Spleen (tissue), 11 donors: ENCODE data around the gene DSG4. TPM values are rescaled to one million over a fixed set of nuclear protein-coding genes. Genes with fewer than 3 reads are reported as not detected.

Source experiments
- DNase-seq: peaks from one replicate; pipeline ENCODE4 v3.0.0-alpha.2; 2020
- H3K27ac ChIP-seq, 8 donors: fragments of 200-600 bp; sonication (generic) in 7 of 8; 1 replicate in 4 of 8; 2 replicates in 4 of 8; pipeline versions ENCODE4 v1.5.0 to v1.8.0; 2016 to 2021; ENCODE audit warnings: inconsistent platforms in 4 of 8, mild to moderate bottlenecking in 4 of 8, moderate library complexity in 1 of 8
- H3K27me3 ChIP-seq, 7 donors: fragments of 200-600 bp; sonication (generic) in 6 of 7; replicated peaks in 1 of 7; 1 replicate in 4 of 7; 2 replicates in 3 of 7; pipeline versions ENCODE4 v1.5.0 to v1.8.0; 2016 to 2021; ENCODE audit warnings: inconsistent platforms in 3 of 7, mild to moderate bottlenecking in 1 of 7
- H3K36me3 ChIP-seq, 6 donors: fragments of 200-600 bp; sonication (generic) in 5 of 6; 1 replicate in 4 of 6; 2 replicates in 2 of 6; pipeline versions ENCODE4 v1.5.0 to v1.8.0; 2016 to 2021; ENCODE audit warnings: inconsistent platforms in 2 of 6
- H3K4me1 ChIP-seq, 6 donors: fragments of 200-600 bp; sonication (generic) in 5 of 6; 1 replicate in 3 of 6; 2 replicates in 3 of 6; pipeline versions ENCODE4 v1.5.0 to v1.8.0; 2016 to 2021; ENCODE audit warnings: inconsistent platforms in 3 of 6
- H3K4me3 ChIP-seq, 8 donors: fragments of 200-600 bp; sonication (generic) in 7 of 8; 1 replicate in 4 of 8; 2 replicates in 4 of 8; pipeline versions ENCODE4 v1.5.0 to v1.8.0; 2016 to 2021; ENCODE audit warnings: inconsistent platforms in 4 of 8, mild to moderate bottlenecking in 4 of 8, moderate library complexity in 2 of 8
- H3K9me3 ChIP-seq, 8 donors: fragments of 200-600 bp; sonication (generic) in 7 of 8; 1 replicate in 4 of 8; 2 replicates in 4 of 8; pipeline versions ENCODE4 v1.5.0 to v1.8.0; 2016 to 2021; ENCODE audit warnings: inconsistent platforms in 4 of 8
- POLR2A ChIP-seq, 3 donors: fragments of 450-650 bp; IDR thresholded peaks; one replicate each; pipeline ENCODE4 v1.5.1; 2017; ENCODE audit warnings: antibody characterized with exemption in 3 of 3, mild to moderate bottlenecking in 1 of 3
- POLR2AphosphoS5 ChIP-seq, 3 donors: sonication (generic); formaldehyde crosslinking; IDR thresholded peaks; one replicate each; pipeline ENCODE4 v1.5.1; 2017; ENCODE audit warnings: antibody characterized with exemption in 3 of 3
- WGBS, 5 donors: extraction: QIAGEN DNeasy Blood & Tissue Kit in 3 of 5; methylation state at CpG; one replicate each; pipeline versions ENCODE4 v1.1.5 to v1.1.7; 2013 to 2018; 5-methylcytosine and 5-hydroxymethylcytosine counted together
- intact Hi-C: fragments of 100-400 bp; cut with DNase I; formaldehyde crosslinking; loops from one replicate; pipeline ENCODE4 v1.15.0; 2023; ENCODE audit warnings: low total_unique reads
- polyA plus RNA-seq, 3 donors: library from polyadenylated mRNA; stranded (reverse); fragments of 200-250 nt; gene quantifications; one replicate each; pipeline ENCODE4 v1.2.1, GENCODE V29; 2013
- total RNA-seq, 7 donors: library from RNA; depleted of rRNA in 3 of 7; stranded (reverse); fragments of >200 nt in 3 of 7; fragmentation: NEBNext Ultra II Directional in 4 of 7; extraction: Animal tissue kit (Norgen Biotek cat#: 25700) in 4 of 7; gene quantifications; one replicate each; pipeline versions ENCODE4 v1.1.0 to v1.2.1, GENCODE V29; 2016 to 2021
- TF ChIP-seq, protein P1 (sequence below), 11 experiments: fragments of 200-600 bp in 7 of 11; fragments of 450-650 bp in 4 of 11; sonication (generic) in 4 of 11; IDR thresholded peaks in 8 of 11; conservative IDR thresholded peaks in 3 of 11; 1 replicate in 7 of 11; 2 replicates in 4 of 11; pipeline versions ENCODE4 v1.4.0 to v1.8.0; 2016 to 2021; ENCODE audit warnings: antibody characterized with exemption in 11 of 11, inconsistent platforms in 4 of 11, mild to moderate bottlenecking in 1 of 11
- donor health status: healthy with polysubstance abuse.
- donor health status: DM: no; HTN: no; CAD: no; lungs with moderate emphysema.
- donor health status: DM: no; HTN: no; CAD: no.
- donor health status: Bipolar disorder and iron deficiency.
- donor health status: healthy.
- donor health status: DM: no; HTN: no; CAD: no.
- donor health status: DM: yes; HTN: yes; CAD: no.

The DSG4 gene
- total and polyA plus RNA-seq, 10 donors = not detected

DNA sequence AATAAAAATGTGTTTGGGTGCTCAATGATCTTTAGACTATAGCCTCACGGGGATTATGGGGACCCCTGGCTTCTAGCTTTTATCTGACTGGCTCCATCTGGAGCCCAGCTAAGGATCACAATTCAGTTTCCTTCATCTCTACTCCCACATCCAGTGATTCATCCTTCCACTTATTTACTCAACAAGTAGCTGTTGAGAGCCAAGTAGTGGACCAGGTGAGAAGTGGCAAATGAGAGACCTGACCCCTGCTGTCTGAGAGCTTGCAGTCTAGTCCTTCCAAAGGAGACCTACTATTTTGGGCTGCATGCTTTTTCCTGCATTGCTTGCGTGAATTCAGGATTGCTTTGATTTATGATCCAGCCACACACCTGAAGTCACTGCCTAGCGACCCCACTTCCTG lies 60.2 kb downstream of the DSG4 start:
- H3K27ac ChIP-seq = no peak overlapping the region
- intact Hi-C loops = no loop called here
- 55 to 71% (median 58%) methylated on average over 3 of the region's 3 CpGs for WGBS, 5 donors
- no peaks in the 10 kb centered on the region for H3K27me3 ChIP-seq
- no peaks in the 10 kb centered on the region for H3K4me1 ChIP-seq
- H3K36me3 ChIP-seq = no peaks in the 10 kb centered on the region
- TF ChIP-seq, protein P1, sequence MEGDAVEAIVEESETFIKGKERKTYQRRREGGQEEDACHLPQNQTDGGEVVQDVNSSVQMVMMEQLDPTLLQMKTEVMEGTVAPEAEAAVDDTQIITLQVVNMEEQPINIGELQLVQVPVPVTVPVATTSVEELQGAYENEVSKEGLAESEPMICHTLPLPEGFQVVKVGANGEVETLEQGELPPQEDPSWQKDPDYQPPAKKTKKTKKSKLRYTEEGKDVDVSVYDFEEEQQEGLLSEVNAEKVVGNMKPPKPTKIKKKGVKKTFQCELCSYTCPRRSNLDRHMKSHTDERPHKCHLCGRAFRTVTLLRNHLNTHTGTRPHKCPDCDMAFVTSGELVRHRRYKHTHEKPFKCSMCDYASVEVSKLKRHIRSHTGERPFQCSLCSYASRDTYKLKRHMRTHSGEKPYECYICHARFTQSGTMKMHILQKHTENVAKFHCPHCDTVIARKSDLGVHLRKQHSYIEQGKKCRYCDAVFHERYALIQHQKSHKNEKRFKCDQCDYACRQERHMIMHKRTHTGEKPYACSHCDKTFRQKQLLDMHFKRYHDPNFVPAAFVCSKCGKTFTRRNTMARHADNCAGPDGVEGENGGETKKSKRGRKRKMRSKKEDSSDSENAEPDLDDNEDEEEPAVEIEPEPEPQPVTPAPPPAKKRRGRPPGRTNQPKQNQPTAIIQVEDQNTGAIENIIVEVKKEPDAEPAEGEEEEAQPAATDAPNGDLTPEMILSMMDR (IDR thresholded peaks at IDR 0.05 in 8 of 11, conservative IDR thresholded peaks at IDR 0.05 in 3 of 11) = no peak
- TF ChIP-seq POLR2A (IDR thresholded peaks at IDR 0.05) (no peak), POLR2AphosphoS5 (IDR thresholded peaks at IDR 0.05) (no peak)
- H3K9me3 ChIP-seq = peaks cover 0 to 19% (median 7%) of the 10 kb centered on the region in 8 donors
- H3K4me3 ChIP-seq = no peak overlapping the region
- no peak for DNase-seq

DNA sequence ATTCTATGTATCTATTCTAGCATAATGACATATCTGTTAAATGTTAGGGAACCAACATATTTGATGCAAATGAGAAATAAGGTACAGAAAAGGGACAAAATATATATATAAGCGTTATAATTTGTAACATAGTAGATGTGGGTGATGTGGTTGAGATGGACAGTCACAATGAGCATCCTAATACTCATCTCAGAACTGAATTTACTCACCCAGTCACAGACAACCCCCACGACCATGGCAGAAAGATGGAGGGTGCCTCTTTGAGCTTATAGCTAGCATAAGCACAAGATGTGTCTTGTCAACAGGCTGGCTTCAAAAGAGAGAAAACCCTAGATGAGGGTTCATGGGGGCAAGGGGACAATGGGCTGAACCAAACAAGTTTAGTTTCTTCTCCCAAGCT lies 61.8 kb downstream of the DSG4 start:
- DNase-seq = no peak
- Histone ChIP-seq H3K36me3 (no peaks in the 10 kb centered on the region), H3K4me1 (no peaks in the 10 kb centered on the region), H3K27ac (no peak overlapping the region), H3K4me3 (no peak overlapping the region), H3K9me3 (peaks cover 0 to 5% (median 0%) of the 10 kb centered on the region in 8 donors), H3K27me3 (no peaks in the 10 kb centered on the region)
- WGBS, 5 donors = 69 to 79% (median 71%) methylated on average over 2 of the region's 2 CpGs
- intact Hi-C loops = no loop called here
- TF ChIP-seq, protein P1 (IDR thresholded peaks at IDR 0.05 in 8 of 11, conservative IDR thresholded peaks at IDR 0.05 in 3 of 11) = no peak
- TF ChIP-seq POLR2A (IDR thresholded peaks at IDR 0.05) = no peak
- TF ChIP-seq POLR2AphosphoS5 (IDR thresholded peaks at IDR 0.05) = no peak

DNA sequence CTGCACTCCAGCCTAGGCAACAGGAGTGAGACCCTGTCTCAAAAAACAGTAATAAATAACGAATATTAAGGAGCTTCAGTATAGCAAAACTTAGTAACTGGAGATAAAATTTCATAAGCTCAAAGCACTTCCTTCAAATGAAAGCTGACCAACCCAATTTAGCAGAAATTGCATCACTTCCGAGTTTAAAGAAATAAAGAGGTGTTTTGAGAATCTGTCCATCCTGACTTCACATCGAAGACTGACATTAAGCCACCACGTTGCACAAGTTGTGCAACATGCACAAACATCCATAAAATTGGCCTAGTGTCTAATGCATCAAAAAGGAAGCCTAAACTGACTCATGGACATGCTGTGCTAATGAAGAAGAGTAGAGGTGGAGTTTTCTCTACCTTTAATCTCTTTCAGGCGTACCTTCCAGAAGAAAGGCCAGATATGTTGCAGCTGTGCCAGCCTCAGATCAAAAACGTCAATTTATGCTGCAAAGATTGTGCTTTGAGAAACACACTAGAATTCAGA lies 63.3 kb downstream of the DSG4 start:
- WGBS, 5 donors = 55 to 82% (median 66%) methylated on average over 6 of the region's 6 CpGs
- no peak overlapping the region for H3K4me3 ChIP-seq
- intact Hi-C loops = no loop called here
- H3K36me3 ChIP-seq = no peaks in the 10 kb centered on the region
- H3K4me1 ChIP-seq = no peaks in the 10 kb centered on the region
- H3K27ac ChIP-seq = no peak overlapping the region
- no peaks in the 10 kb centered on the region for H3K9me3 ChIP-seq
- DNase-seq = no peak
- no peaks in the 10 kb centered on the region for H3K27me3 ChIP-seq
- TF ChIP-seq, protein P1 (IDR thresholded peaks at IDR 0.05 in 8 of 11, conservative IDR thresholded peaks at IDR 0.05 in 3 of 11) = no peak
- TF ChIP-seq POLR2A (IDR thresholded peaks at IDR 0.05) = no peak
- TF ChIP-seq POLR2AphosphoS5 (IDR thresholded peaks at IDR 0.05) = no peak

DNA sequence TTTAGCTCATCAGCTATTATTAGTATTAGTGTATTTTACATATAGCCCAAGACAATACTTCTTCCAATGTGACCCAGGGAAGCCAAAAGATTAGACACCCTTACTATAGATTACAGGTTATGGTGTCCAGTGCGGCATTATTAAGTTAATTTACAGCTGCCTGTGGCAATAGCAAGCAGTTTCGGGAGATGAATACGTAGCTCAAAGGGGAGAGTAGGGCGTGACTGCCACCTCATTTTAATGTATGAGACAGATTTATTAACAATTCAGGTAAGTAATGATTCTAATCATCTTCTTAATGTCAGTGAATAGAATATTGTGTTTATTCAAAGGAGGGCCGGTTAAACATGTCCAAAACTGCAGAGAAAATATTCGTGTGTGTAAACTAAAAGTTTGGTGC lies 64.2 kb downstream of the DSG4 start:
- WGBS, 5 donors = 85 to 93% (median 90%) methylated on average over 6 of the region's 6 CpGs
- TF ChIP-seq POLR2AphosphoS5 (IDR thresholded peaks at IDR 0.05) (no peak), POLR2A (IDR thresholded peaks at IDR 0.05) (no peak)
- TF ChIP-seq, protein P1 (IDR thresholded peaks at IDR 0.05 in 8 of 11, conservative IDR thresholded peaks at IDR 0.05 in 3 of 11) = no peak
- Histone ChIP-seq H3K27me3 (no peaks in the 10 kb centered on the region), H3K36me3 (no peaks in the 10 kb centered on the region), H3K9me3 (no peaks in the 10 kb centered on the region), H3K4me3 (no peak overlapping the region), H3K4me1 (no peaks in the 10 kb centered on the region), H3K27ac (no peak overlapping the region)
- no peak for DNase-seq
- intact Hi-C loops = no loop called here
